Measurements from ENCODE around the gene SRMS. TPM values are rescaled to one million over a fixed set of nuclear protein-coding genes. Genes with fewer than 3 reads are reported as not detected.

SRMS gene
- total RNA-seq, 1 donor from 2014 or later: not detected

- Mint-ChIP-seq H3K36me3 (ENCODE audit: unreplicated experiment) (peaks cover 4% of the 10 kb centered on the region), H3K27ac (ENCODE audit: unreplicated experiment) (no peak overlapping the region), H3K4me3 (ENCODE audit: unreplicated experiment) (no peak overlapping the region), H3K9me3 (ENCODE audit: unreplicated experiment) (no peaks in the 10 kb centered on the region), H3K4me1 (ENCODE audit: unreplicated experiment) (peaks cover 13% of the 10 kb centered on the region), H3K27me3 (ENCODE audit: unreplicated experiment) (no peaks in the 10 kb centered on the region)
- TF ChIP-seq CTCF (IDR thresholded peaks at IDR 0.05): no peak
- no peak for DNase-seq (ENCODE audit: extremely low spot score, unreplicated experiment)
Measured at GRCh38 chr20:63556873-63557478, 9.4 kb upstream of the SRMS start.

- DNase-seq (ENCODE audit: extremely low spot score, unreplicated experiment): no peak
- Mint-ChIP-seq H3K27ac (ENCODE audit: unreplicated experiment) (no peak overlapping the region), H3K4me1 (ENCODE audit: unreplicated experiment) (peaks cover 13% of the 10 kb centered on the region), H3K4me3 (ENCODE audit: unreplicated experiment) (no peak overlapping the region), H3K36me3 (ENCODE audit: unreplicated experiment) (peaks cover 4% of the 10 kb centered on the region), H3K27me3 (ENCODE audit: unreplicated experiment) (no peaks in the 10 kb centered on the region), H3K9me3 (ENCODE audit: unreplicated experiment) (no peaks in the 10 kb centered on the region)
- no peak for TF ChIP-seq CTCF (IDR thresholded peaks at IDR 0.05)
Measured at GRCh38 chr20:63555661-63556381, 8.3 kb upstream of the SRMS start.

- no peaks in the 10 kb centered on the region for H3K9me3 Mint-ChIP-seq (ENCODE audit: unreplicated experiment)
- H3K4me3 Mint-ChIP-seq (ENCODE audit: unreplicated experiment): peak overlapping the region; percentile 61
- no peak for TF ChIP-seq CTCF (IDR thresholded peaks at IDR 0.05)
- H3K36me3 Mint-ChIP-seq (ENCODE audit: unreplicated experiment): no peaks in the 10 kb centered on the region
- DNase-seq (ENCODE audit: extremely low spot score, unreplicated experiment): no peak
- no peaks in the 10 kb centered on the region for H3K27me3 Mint-ChIP-seq (ENCODE audit: unreplicated experiment)
- no peak overlapping the region for H3K27ac Mint-ChIP-seq (ENCODE audit: unreplicated experiment)
- H3K4me1 Mint-ChIP-seq (ENCODE audit: unreplicated experiment): peaks cover 12% of the 10 kb centered on the region
Measured at GRCh38 chr20:63554361-63555278, 7.1 kb upstream of the SRMS start.

- Mint-ChIP-seq H3K27me3 (ENCODE audit: unreplicated experiment) (no peaks in the 10 kb centered on the region), H3K27ac (ENCODE audit: unreplicated experiment) (no peak within 1 kb of the TSS), H3K36me3 (ENCODE audit: unreplicated experiment) (no peaks in the 10 kb centered on the region), H3K4me1 (ENCODE audit: unreplicated experiment) (peaks cover 12% of the 10 kb centered on the region), H3K4me3 (ENCODE audit: unreplicated experiment) (peak within 1 kb of the TSS; percentile 61), H3K9me3 (ENCODE audit: unreplicated experiment) (no peaks in the 10 kb centered on the region)
- DNase-seq (ENCODE audit: extremely low spot score, unreplicated experiment): no peak
- TF ChIP-seq CTCF (IDR thresholded peaks at IDR 0.05): no peak
Measured at GRCh38 chr20:63553933-63554290, 6.4 kb upstream of the SRMS start, which contains the start of gene FNDC11. TSS of gene FNDC11 (plus strand) at chr20:63554159. CDS start at chr20:63555664, 1,505 bp downstream.
